Stimulated activated CD4-positive, alpha-beta T cell treated with anti-CD3 and anti-CD28 coated beads, Interleukin-2, amount 100 ng/mL, for 24 hours (primary cell): Measurements from ENCODE around the gene IRF2BP2.

Experiments
- DNase-seq, 2 donors: peaks; one replicate each; pipeline ENCODE4 v3.0.0-alpha.2; 2020

IRF2BP2 gene

DNA sequence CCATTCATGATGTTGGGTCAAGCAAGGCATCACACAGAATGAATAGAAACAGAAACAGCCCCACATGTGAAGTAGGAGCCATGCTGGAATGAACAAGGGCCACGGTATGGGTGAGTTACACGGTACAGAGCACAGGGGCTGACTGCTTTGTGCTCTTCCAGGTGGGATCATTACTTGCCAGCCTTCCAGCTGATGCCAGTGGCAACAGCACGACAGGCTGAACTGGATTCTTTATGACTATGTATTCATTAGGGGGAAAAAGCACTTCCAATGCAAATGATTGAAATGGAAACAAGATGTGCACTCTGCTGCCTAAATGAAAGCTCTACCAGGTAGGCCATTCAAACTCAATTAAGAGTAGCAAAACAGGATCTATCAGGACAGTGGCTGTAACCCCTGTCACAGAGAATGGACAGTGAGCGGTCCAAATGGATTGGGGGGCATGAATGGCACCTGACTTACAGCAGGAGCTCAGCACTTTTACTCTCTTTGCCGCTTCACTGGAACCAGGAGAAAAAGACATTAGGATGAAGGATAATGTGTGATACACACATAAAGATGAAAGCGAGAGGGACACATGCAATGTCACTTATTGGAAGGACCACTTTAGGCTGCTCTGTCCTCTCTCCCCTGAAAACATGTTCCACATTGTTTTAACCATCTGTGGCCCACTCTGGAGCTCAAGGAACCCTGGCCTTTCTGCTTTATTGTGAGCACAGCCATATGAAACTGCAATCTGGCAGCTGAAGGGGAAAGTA, 23.4 kb upstream of the IRF2BP2 start:
- DNase-seq: no peak

- DNase-seq: no peak
These were observed 22.2 kb upstream of the IRF2BP2 start for GRCh38 chr1:234632225-234632624.

DNA sequence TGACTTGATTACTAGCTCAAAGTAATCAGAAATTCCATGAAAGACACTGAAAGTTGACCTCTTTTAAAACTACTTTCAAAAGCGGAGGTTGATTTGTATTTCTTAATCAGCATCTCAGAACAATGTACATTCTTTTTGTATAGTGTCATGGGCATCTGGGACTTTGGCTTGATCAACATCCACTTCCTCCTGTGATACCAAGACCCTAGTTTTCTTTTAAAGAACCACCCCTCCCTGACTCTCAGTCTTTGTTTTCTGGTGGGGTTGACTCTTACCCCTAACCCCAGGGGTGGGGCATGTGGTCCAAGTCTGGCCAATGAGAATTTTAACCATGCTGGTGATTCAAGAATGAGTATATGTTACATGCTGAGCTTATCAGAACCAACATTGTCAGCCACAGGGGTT, 21.7 kb upstream of the IRF2BP2 start:
- no peak for DNase-seq

- no peak for DNase-seq
These were observed 19.0 kb upstream of the IRF2BP2 start for GRCh38 chr1:234629026-234629425.

DNA sequence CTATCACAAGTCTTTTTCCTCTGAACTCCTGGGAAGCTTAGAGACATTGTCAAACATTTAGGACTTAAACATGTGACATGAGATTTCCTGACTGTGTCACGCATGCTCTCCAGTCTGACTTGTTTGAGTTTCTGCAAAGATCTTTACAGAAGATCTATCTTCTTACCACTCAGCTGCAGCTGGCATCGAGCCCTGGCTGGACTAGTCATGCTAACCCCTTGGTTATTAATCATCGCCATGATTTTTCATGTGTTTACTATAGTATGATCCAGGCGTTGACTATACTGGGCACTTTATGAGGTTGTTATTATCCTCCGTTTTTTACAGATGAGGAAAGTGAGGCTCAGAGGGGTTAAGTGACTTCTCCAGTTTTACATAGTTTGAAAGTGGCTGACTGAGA, 18.1 kb upstream of the IRF2BP2 start:
- no peak for DNase-seq

- DNase-seq: no peak
These were observed 17.3 kb upstream of the IRF2BP2 start for GRCh38 chr1:234627009-234627950.

- DNase-seq: no peak
These were observed 16.4 kb upstream of the IRF2BP2 start for GRCh38 chr1:234626391-234626790.

DNA sequence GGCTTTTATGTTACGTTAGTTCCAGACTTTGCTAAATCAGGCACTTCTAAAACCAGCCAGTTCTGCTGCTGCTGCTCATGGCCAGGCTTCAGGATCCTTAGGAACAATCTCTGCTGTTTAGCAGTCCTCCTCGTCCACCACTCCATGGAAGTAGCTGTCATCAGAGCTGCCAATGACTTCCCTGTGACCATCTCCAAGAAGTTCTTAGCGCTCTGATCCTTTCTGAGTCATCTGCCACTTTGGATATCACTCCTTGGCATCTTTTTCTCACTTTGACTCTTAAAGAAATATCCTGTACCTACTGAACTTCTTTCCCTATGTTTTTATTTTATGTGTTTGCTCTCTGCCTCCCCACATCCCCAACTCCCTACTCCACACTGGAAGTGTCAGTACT, 14.7 kb upstream of the IRF2BP2 start:
- no peak for DNase-seq

GRCh38 chr1:234621657-234622335, 11.8 kb upstream of the IRF2BP2 start:
- DNase-seq: no peak

GRCh38 chr1:234621127-234621468, 11.1 kb upstream of the IRF2BP2 start:
- no peak for DNase-seq

GRCh38 chr1:234620272-234621126, 10.5 kb upstream of the IRF2BP2 start:
- DNase-seq: no peak

- DNase-seq: no peak
These were observed 9.8 kb upstream of the IRF2BP2 start for GRCh38 chr1:234619794-234620247.

DNA sequence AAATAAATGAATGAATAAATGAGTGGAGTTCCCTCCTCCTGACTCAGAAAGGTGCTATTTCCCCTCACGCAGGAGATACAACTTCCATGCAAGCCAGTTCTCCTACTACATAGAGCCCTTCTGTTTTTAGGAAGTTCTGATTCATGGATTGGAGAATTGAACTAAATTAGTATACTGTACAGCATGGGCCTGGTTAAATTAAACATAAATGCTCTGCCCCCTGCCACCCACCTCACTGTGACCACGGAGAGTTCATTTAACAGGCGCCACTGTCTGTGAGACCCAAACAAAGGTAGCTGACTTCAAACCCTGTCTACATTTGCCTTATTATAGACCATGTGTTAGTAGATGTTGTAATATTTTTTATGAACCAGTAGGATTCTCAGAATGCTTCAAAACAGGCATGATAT, 9.1 kb upstream of the IRF2BP2 start:
- no peak for DNase-seq

- DNase-seq: no peak
These were observed 8.7 kb upstream of the IRF2BP2 start for GRCh38 chr1:234618737-234619049.

- no peak for DNase-seq
These were observed 8.2 kb upstream of the IRF2BP2 start for GRCh38 chr1:234617986-234618736.

GRCh38 chr1:234617131-234617985, 7.4 kb upstream of the IRF2BP2 start:
- no peak for DNase-seq

DNA sequence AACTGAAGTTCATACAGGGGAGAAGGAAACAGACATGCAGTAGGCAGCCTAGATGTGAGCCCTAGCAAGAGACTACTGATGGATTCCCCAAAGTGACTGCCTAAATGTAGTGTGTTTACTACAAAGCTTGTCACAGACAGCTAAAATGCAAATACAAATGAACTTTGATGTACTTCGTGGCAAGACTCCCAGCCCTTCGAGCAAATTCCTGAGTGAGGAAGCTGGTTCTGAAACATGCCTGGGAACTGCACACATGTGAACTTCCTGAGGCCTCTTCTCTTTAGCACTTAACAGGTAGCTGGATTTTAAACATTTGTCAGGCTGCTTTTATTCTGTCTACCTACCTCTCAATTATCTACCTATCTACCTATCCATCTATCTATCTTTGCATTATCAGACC, 6.7 kb upstream of the IRF2BP2 start:
- no peak for DNase-seq

DNA sequence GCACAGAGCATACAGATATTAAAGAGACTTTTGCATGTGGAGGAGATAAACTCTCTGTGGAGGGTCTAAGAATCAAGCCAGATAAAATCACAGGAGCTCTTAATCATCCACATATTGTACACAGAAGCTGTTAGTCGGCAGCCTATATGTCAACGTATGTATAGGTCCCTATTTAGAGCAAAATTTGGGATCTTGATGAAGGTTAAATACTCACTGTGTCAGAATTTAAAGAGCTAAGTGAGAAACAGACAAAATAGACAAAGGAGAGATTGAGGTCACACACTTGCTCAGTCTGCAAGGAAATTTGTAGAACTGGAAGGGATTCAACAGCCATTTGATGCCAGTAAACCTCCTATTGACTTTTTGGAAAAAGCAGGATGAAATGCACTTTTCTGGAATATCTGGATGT, 4.1 kb upstream of the IRF2BP2 start:
- no peak for DNase-seq

- no peak for DNase-seq
These were observed 3.3 kb upstream of the IRF2BP2 start for GRCh38 chr1:234613128-234613875.
